Measurements from ENCODE around the gene OSBPL8. TPM values are rescaled to one million over a fixed set of nuclear protein-coding genes. Genes with fewer than 3 reads are reported as not detected.
A peak's percentile ranks its signal among the peaks of the same experiment; 100 is the strongest.

OSBPL8 gene
- total RNA-seq, 2 experiments from 2014 or later: 119 to 130 TPM

- CTCF ChIA-PET: no interaction called here
- H3K4me3 Mint-ChIP-seq: no peak overlapping the region
Observed at GRCh38 chr12:76446090-76446489, 113.5 kb downstream of the OSBPL8 start.

GRCh38 chr12:76445462-76445861 lies 114.1 kb downstream of the OSBPL8 start:
- Mint-ChIP-seq H3K27me3 (no peaks in the 10 kb centered on the region), H3K4me3 (no peak overlapping the region), H3K27ac (no peak overlapping the region), H3K36me3 (ENCODE audit: low read depth) (peaks cover 29% of the 10 kb centered on the region), H3K9me3 (no peaks in the 10 kb centered on the region), H3K4me1 (peaks cover 17% of the 10 kb centered on the region)
- CTCF ChIA-PET: no interaction called here
- no peak for DNase-seq
- POLR2A ChIA-PET: interaction anchor here (0.6 kb wide), 1 partner anchor 1099 kb away, joined by 3 read pairs; no protein-coding TSS in a partner anchor

More at GRCh38 chr12:76446090-76446489, 113.5 kb downstream of the OSBPL8 start:
- POLR2A ChIA-PET: interaction anchor here (0.6 kb wide), 1 partner anchor 1100 kb away, joined by 3 read pairs; no protein-coding TSS in a partner anchor
- Mint-ChIP-seq H3K9me3 (no peaks in the 10 kb centered on the region), H3K27me3 (no peaks in the 10 kb centered on the region), H3K27ac (no peak overlapping the region), H3K4me1 (peaks cover 19% of the 10 kb centered on the region), H3K36me3 (ENCODE audit: low read depth) (peaks cover 30% of the 10 kb centered on the region)
- no peak for DNase-seq

GRCh38 chr12:76444408-76444984 lies 115.1 kb downstream of the OSBPL8 start:
- H3K9me3 Mint-ChIP-seq: no peaks in the 10 kb centered on the region
- no peak overlapping the region for H3K4me3 Mint-ChIP-seq
- H3K4me1 Mint-ChIP-seq: peaks cover 12% of the 10 kb centered on the region
- DNase-seq: no peak
- no peak overlapping the region for H3K27ac Mint-ChIP-seq
- peaks cover 25% of the 10 kb centered on the region for H3K36me3 Mint-ChIP-seq (ENCODE audit: low read depth)
- no peaks in the 10 kb centered on the region for H3K27me3 Mint-ChIP-seq
- POLR2A ChIA-PET: no interaction called here
- CTCF ChIA-PET: no interaction called here

GRCh38 chr12:76441016-76441415 lies 118.6 kb downstream of the OSBPL8 start:
- peaks cover 25% of the 10 kb centered on the region for H3K36me3 Mint-ChIP-seq (ENCODE audit: low read depth)
- no peaks in the 10 kb centered on the region for H3K27me3 Mint-ChIP-seq
- no peak for DNase-seq
- peaks cover 10% of the 10 kb centered on the region for H3K4me1 Mint-ChIP-seq
- no peak overlapping the region for H3K27ac Mint-ChIP-seq
- H3K4me3 Mint-ChIP-seq: no peak overlapping the region
- POLR2A ChIA-PET: no interaction called here
- CTCF ChIA-PET: no interaction called here
- H3K9me3 Mint-ChIP-seq: peaks cover 1% of the 10 kb centered on the region

DNA sequence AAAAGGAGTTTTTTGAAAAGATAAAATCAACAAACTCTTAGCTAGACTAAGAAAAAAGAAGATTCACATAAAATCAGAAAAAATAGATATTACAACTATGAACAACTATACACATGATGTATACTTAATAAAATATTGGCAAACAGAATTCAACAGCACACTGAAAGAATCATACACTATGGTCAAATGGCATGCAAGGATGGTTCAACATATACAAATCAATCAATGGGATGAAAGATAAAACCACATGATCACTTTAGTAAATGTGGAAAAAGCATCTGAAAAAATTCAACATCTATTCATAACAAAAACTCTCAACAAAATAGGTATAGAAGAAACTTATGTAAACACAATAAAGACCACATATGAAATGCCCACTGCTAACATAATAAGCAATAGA lies 126.8 kb downstream of the OSBPL8 start:
- H3K27ac Mint-ChIP-seq: no peak overlapping the region
- no peaks in the 10 kb centered on the region for H3K27me3 Mint-ChIP-seq
- ChIA-PET POLR2A (no interaction called here), CTCF (no interaction called here)
- no peak overlapping the region for H3K4me3 Mint-ChIP-seq
- H3K4me1 Mint-ChIP-seq: peaks cover 4% of the 10 kb centered on the region
- DNase-seq: no peak
- peaks cover 37% of the 10 kb centered on the region for H3K9me3 Mint-ChIP-seq
- H3K36me3 Mint-ChIP-seq (ENCODE audit: low read depth): peaks cover 58% of the 10 kb centered on the region

DNA sequence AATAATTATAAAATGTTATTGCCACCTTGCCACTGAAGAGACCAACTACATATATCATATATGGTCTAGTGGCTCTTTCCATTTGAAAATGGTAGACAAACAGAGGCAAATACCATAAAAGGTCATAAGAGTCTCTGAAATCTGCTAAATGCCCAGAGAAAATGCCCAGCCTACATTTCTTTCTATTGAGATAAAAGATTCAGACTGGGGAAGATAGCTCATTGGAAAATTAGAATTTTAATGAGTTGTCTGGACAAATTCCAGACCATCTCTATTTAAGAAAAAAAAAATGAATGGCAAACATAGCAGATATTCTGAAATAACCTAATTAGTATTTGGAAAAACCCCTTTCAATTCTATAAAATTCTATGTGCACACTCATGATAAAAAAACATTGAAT lies 131.5 kb downstream of the OSBPL8 start:
- H3K36me3 Mint-ChIP-seq (ENCODE audit: low read depth): peaks cover 52% of the 10 kb centered on the region
- DNase-seq: no peak
- H3K9me3 Mint-ChIP-seq: peaks cover 40% of the 10 kb centered on the region
- ChIA-PET POLR2A (no interaction called here), CTCF (no interaction called here)
- no peaks in the 10 kb centered on the region for H3K27me3 Mint-ChIP-seq
- H3K4me3 Mint-ChIP-seq: no peak overlapping the region
- peaks cover 4% of the 10 kb centered on the region for H3K4me1 Mint-ChIP-seq
- no peak overlapping the region for H3K27ac Mint-ChIP-seq

- H3K9me3 Mint-ChIP-seq: peaks cover 26% of the 10 kb centered on the region
- POLR2A ChIA-PET: no interaction called here
- CTCF ChIA-PET: no interaction called here
- no peak overlapping the region for H3K4me3 Mint-ChIP-seq
- no peak for DNase-seq
- peaks cover 3% of the 10 kb centered on the region for H3K4me1 Mint-ChIP-seq
- no peaks in the 10 kb centered on the region for H3K27me3 Mint-ChIP-seq
- H3K27ac Mint-ChIP-seq: no peak overlapping the region
- H3K36me3 Mint-ChIP-seq (ENCODE audit: low read depth): peaks cover 34% of the 10 kb centered on the region
Observed at GRCh38 chr12:76426160-76426559, 133.4 kb downstream of the OSBPL8 start.

DNA sequence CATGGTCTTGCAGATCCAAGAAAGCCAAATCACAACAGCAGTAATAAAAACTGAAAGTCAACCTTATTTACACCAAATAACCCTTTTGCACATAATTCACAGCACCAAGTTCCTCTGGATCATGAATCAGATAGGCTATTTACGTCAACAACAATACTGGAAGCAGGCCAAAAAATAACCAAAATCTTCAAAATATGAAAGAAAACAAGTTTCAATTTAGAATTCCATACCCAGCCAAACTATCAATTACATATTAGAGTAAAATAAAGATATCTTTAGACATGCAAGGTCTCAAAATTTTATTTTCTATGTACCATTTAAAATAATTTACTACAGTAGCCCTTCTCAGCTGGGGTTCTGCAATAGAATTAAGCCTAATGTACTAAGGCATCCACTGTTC lies 134.6 kb downstream of the OSBPL8 start:
- H3K36me3 Mint-ChIP-seq (ENCODE audit: low read depth): peaks cover 25% of the 10 kb centered on the region
- peaks cover 2% of the 10 kb centered on the region for H3K4me1 Mint-ChIP-seq
- DNase-seq: no peak
- no peak overlapping the region for H3K27ac Mint-ChIP-seq
- POLR2A ChIA-PET: no interaction called here
- CTCF ChIA-PET: no interaction called here
- H3K9me3 Mint-ChIP-seq: peaks cover 21% of the 10 kb centered on the region
- H3K4me3 Mint-ChIP-seq: no peak overlapping the region
- H3K27me3 Mint-ChIP-seq: no peaks in the 10 kb centered on the region

- peaks cover 24% of the 10 kb centered on the region for H3K36me3 Mint-ChIP-seq (ENCODE audit: low read depth)
- H3K9me3 Mint-ChIP-seq: peaks cover 21% of the 10 kb centered on the region
- H3K27me3 Mint-ChIP-seq: no peaks in the 10 kb centered on the region
- H3K4me1 Mint-ChIP-seq: peaks cover 6% of the 10 kb centered on the region
- ChIA-PET CTCF (no interaction called here), POLR2A (no interaction called here)
- no peak overlapping the region for H3K27ac Mint-ChIP-seq
- no peak overlapping the region for H3K4me3 Mint-ChIP-seq
- DNase-seq: no peak
Observed at GRCh38 chr12:76422543-76423438, 136.8 kb downstream of the OSBPL8 start.

- CTCF ChIA-PET: no interaction called here
- Mint-ChIP-seq H3K4me3 (no peak overlapping the region), H3K36me3 (ENCODE audit: low read depth) (peaks cover 27% of the 10 kb centered on the region), H3K27me3 (no peaks in the 10 kb centered on the region), H3K9me3 (peaks cover 21% of the 10 kb centered on the region), H3K27ac (no peak overlapping the region), H3K4me1 (peaks cover 12% of the 10 kb centered on the region)
- DNase-seq: no peak
- POLR2A ChIA-PET: no interaction called here
Observed at GRCh38 chr12:76422154-76422542, 137.4 kb downstream of the OSBPL8 start.

- H3K4me1 Mint-ChIP-seq: peaks cover 17% of the 10 kb centered on the region
- CTCF ChIA-PET: no interaction called here
Observed at GRCh38 chr12:76421046-76421445, 138.5 kb downstream of the OSBPL8 start.

GRCh38 chr12:76420222-76420621 lies 139.3 kb downstream of the OSBPL8 start:
- Mint-ChIP-seq H3K27ac (no peak overlapping the region), H3K27me3 (no peaks in the 10 kb centered on the region), H3K4me3 (no peak overlapping the region), H3K36me3 (ENCODE audit: low read depth) (peaks cover 15% of the 10 kb centered on the region), H3K4me1 (peaks cover 17% of the 10 kb centered on the region), H3K9me3 (peaks cover 5% of the 10 kb centered on the region)
- POLR2A ChIA-PET: no interaction called here
- CTCF ChIA-PET: no interaction called here
- no peak for DNase-seq

More at GRCh38 chr12:76421046-76421445, 138.5 kb downstream of the OSBPL8 start:
- Mint-ChIP-seq H3K4me3 (no peak overlapping the region), H3K27me3 (no peaks in the 10 kb centered on the region), H3K9me3 (peaks cover 13% of the 10 kb centered on the region), H3K27ac (no peak overlapping the region), H3K36me3 (ENCODE audit: low read depth) (peaks cover 23% of the 10 kb centered on the region)
- POLR2A ChIA-PET: no interaction called here
- DNase-seq: no peak

DNA sequence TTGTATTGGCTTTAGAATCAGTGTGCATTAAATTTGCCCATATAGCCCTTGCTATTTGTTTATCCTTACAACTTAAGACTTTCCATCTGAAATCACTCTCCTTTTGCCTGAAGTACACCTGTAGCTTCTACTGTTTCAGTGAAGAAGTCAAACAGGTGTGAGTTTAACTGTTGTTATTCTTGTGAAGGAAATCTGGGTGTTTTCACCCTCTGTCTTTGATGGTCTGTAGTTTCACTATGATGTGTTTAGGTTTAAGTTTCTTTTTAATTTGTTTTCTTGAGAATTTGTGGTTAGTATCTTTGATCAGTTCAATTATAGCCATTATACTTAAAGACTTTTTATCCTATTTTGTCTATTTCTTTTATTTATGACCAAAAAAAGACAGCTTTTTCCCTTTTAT lies 142.5 kb downstream of the OSBPL8 start:
- no peak overlapping the region for H3K4me3 Mint-ChIP-seq
- ChIA-PET CTCF (no interaction called here), POLR2A (no interaction called here)
- no peaks in the 10 kb centered on the region for H3K9me3 Mint-ChIP-seq
- peaks cover 9% of the 10 kb centered on the region for H3K36me3 Mint-ChIP-seq (ENCODE audit: low read depth)
- H3K27ac Mint-ChIP-seq: peak overlapping the region; percentile 78
- peaks cover 19% of the 10 kb centered on the region for H3K4me1 Mint-ChIP-seq
- no peak for DNase-seq
- no peaks in the 10 kb centered on the region for H3K27me3 Mint-ChIP-seq

DNA sequence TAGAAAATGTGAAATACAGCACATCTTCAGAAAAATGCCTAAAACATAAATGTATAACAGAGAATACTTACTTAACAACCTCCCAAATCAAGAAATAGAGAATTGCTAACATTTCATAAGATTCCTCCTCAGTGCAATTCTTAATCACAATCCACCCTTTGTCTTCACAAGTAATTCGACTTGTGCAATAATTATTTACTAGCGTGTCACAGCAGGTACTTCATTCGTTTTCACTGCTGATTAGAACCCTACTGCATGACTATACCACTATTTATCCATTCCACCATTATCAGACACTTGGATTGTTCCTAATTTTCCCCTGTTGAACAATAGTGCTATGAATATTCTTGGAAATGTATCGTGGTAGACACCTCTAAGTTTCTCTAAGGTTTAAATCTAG lies 146.4 kb downstream of the OSBPL8 start:
- Mint-ChIP-seq H3K4me3 (no peak overlapping the region), H3K36me3 (ENCODE audit: low read depth) (peaks cover 12% of the 10 kb centered on the region), H3K27ac (no peak overlapping the region), H3K27me3 (no peaks in the 10 kb centered on the region), H3K4me1 (peaks cover 16% of the 10 kb centered on the region), H3K9me3 (no peaks in the 10 kb centered on the region)
- CTCF ChIA-PET: no interaction called here
- no peak for DNase-seq
- POLR2A ChIA-PET: no interaction called here
